WERI-Rb-1 (cell line): Measurements from ENCODE around the gene LRP1B.

Experiments used
- DNase-seq: peaks from one replicate; pipeline ENCODE4 v3.0.0-alpha.2; 2020
- H3K27ac ChIP-seq: fragments of 250-450 bp; sonication (Bioruptor Pico); 2 replicates; pipeline ENCODE4 v1.5.1; 2020; ENCODE audit warnings: mild to moderate bottlenecking, moderate library complexity
- H3K27me3 ChIP-seq: fragments of 250-450 bp; sonication (Bioruptor Pico); 2 replicates; pipeline ENCODE4 v1.5.1; 2021; ENCODE audit warnings: mild to moderate bottlenecking, low read depth, moderate library complexity; ENCODE audit not compliant: insufficient read depth, severe bottlenecking
- H3K36me3 ChIP-seq: fragments of 250-450 bp; sonication (Bioruptor Pico); 2 replicates; pipeline ENCODE4 v1.5.1; 2020; ENCODE audit warnings: mild to moderate bottlenecking, moderate library complexity
- H3K4me3 ChIP-seq: 2 replicates; pipeline ENCODE4 v1.5.1; 2011; ENCODE audit warnings: low read depth, mild to moderate bottlenecking, control low read depth, low read length
- H3K9me3 ChIP-seq: fragments of 250-450 bp; sonication (Bioruptor Pico); 2 replicates; pipeline ENCODE4 v1.5.1; 2021; ENCODE audit warnings: mild to moderate bottlenecking, moderate library complexity; ENCODE audit not compliant: severe bottlenecking
- TF ChIP-seq, protein P1 (sequence below): IDR thresholded peaks from 2 replicates; pipeline ENCODE4 v1.5.1; 2011; ENCODE audit warnings: low read depth, mild to moderate bottlenecking, control low read depth, inconsistent platforms, low read length

Gene LRP1B

GRCh38 chr2:141770530-141770929, 360.3 kb downstream of the LRP1B start:
- H3K27ac ChIP-seq, result no peak overlapping the region
- DNase-seq, result no peak
- TF ChIP-seq, protein P1, sequence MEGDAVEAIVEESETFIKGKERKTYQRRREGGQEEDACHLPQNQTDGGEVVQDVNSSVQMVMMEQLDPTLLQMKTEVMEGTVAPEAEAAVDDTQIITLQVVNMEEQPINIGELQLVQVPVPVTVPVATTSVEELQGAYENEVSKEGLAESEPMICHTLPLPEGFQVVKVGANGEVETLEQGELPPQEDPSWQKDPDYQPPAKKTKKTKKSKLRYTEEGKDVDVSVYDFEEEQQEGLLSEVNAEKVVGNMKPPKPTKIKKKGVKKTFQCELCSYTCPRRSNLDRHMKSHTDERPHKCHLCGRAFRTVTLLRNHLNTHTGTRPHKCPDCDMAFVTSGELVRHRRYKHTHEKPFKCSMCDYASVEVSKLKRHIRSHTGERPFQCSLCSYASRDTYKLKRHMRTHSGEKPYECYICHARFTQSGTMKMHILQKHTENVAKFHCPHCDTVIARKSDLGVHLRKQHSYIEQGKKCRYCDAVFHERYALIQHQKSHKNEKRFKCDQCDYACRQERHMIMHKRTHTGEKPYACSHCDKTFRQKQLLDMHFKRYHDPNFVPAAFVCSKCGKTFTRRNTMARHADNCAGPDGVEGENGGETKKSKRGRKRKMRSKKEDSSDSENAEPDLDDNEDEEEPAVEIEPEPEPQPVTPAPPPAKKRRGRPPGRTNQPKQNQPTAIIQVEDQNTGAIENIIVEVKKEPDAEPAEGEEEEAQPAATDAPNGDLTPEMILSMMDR, result no peak
- H3K27me3 ChIP-seq, result no peaks in the 10 kb centered on the region
- no peak overlapping the region for H3K4me3 ChIP-seq
- H3K36me3 ChIP-seq, result no peaks in the 10 kb centered on the region
- H3K9me3 ChIP-seq, result no peaks in the 10 kb centered on the region

DNA sequence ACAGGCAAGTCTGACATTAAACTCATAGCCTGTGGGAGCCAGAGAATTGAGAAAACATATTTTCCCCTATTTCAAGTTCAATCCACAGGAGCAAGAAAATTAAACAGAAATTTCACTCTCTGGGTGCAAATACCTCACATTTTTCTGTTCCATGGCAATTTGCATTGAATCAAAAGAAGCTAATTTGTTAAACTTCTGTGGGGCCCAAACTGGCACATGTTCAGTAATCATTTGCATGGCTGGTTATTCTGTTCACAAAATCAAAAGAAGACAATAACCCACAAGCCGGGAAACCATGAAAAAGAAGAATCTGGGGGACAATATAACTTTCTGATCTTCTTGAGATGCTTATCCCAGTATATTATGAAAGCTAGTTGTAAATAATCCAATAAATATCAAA, 363.1 kb downstream of the LRP1B start:
- Histone ChIP-seq H3K9me3 (no peaks in the 10 kb centered on the region), H3K27me3 (no peaks in the 10 kb centered on the region)
- TF ChIP-seq, protein P1, result no peak

DNA sequence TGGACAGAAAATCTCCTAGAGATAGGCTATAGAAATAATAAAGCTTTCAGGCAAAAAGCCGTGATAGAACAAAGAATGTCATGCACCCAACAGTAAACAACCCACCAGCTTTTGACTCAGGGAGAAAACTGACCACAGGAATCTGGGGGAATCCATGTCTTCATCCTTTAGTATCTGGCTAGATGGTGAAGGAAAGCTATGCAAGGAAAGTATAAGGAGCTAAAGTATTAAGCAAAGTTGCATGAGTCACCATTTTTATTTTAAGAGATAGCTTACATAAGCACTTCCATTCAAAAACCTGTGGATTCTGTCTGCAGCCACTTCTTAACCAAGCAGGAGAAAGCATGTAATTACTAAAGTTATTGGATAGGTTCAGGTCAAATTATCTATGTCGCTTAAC, 363.8 kb downstream of the LRP1B start:
- DNase-seq, result no peak
- H3K4me3 ChIP-seq, result no peak overlapping the region
- no peak overlapping the region for H3K27ac ChIP-seq
- no peaks in the 10 kb centered on the region for H3K9me3 ChIP-seq
- no peaks in the 10 kb centered on the region for H3K36me3 ChIP-seq
- TF ChIP-seq, protein P1, result no peak
- H3K27me3 ChIP-seq, result no peaks in the 10 kb centered on the region

More for the DNA sequence above, 363.1 kb downstream of the LRP1B start:
- no peaks in the 10 kb centered on the region for H3K36me3 ChIP-seq
- H3K4me3 ChIP-seq, result no peak overlapping the region
- no peak for DNase-seq
- no peak overlapping the region for H3K27ac ChIP-seq

- Histone ChIP-seq H3K4me3 (no peak overlapping the region), H3K36me3 (no peaks in the 10 kb centered on the region), H3K27ac (no peak overlapping the region), H3K27me3 (no peaks in the 10 kb centered on the region), H3K9me3 (no peaks in the 10 kb centered on the region)
- TF ChIP-seq, protein P1, result no peak
- no peak for DNase-seq
These were observed 364.6 kb downstream of the LRP1B start for GRCh38 chr2:141766225-141766624.

DNA sequence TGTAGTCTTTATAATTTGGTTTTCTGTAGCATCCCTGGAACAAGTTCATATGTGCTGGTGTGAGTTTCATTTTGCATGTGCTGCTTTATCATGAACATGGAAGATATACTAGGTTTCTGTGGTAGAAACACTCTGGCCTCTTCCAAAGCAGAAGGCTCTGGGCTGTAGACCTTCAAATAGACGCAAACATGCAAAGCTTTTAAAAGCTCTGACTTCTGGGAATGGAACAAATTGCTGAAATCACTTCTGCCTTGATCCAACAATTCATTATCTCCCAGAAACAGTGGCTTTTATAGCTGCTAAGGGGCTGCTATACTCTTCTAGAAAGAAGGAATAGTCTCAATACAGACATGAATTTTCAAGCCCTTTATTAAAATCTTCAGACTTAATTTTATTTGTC, 382.2 kb downstream of the LRP1B start:
- no peak overlapping the region for H3K27ac ChIP-seq
- H3K4me3 ChIP-seq, result no peak overlapping the region
- H3K36me3 ChIP-seq, result no peaks in the 10 kb centered on the region
- TF ChIP-seq, protein P1, result no peak
- DNase-seq, result no peak
- H3K9me3 ChIP-seq, result no peaks in the 10 kb centered on the region
- no peaks in the 10 kb centered on the region for H3K27me3 ChIP-seq

DNA sequence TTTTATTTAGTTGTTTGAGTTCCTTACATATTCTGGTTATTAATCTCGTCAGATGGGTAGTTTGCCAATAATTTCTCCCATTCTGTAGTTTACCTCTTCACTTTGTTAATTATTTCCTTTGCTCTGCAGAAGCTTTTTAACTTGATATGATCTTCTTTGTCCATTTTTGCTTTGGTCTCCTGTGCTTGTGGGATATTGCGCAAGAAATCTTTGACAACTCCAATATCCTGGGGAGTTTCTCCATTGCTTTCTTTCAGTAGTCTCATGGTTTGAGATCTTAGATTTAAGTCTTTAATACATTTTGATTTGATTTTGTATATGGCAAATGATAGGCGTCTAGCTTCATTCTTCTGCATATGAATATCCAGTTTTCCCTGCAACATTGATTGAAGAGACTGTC, 389.2 kb downstream of the LRP1B start:
- DNase-seq, result no peak
- H3K27me3 ChIP-seq, result no peaks in the 10 kb centered on the region
- TF ChIP-seq, protein P1, result no peak
- H3K36me3 ChIP-seq, result no peaks in the 10 kb centered on the region
- H3K4me3 ChIP-seq, result no peak overlapping the region
- H3K27ac ChIP-seq, result no peak overlapping the region
- no peaks in the 10 kb centered on the region for H3K9me3 ChIP-seq
